Effector memory CD4-positive, alpha-beta T cell (primary cell): ENCODE data around the gene NFIA.

Experiments
- DNase-seq, 3 donors: peaks; one replicate each; pipeline ENCODE4 v3.0.0-alpha.2; 2020
- H3K27ac ChIP-seq: 2 replicates; pipeline ENCODE4 v1.7.0; 2013; ENCODE audit warnings: mild to moderate bottlenecking, low read length, moderate library complexity; ENCODE audit not compliant: insufficient read depth, poor library complexity, severe bottlenecking
- H3K27me3 ChIP-seq: replicated peaks from 2 replicates; pipeline ENCODE4 v1.7.0; 2013; ENCODE audit warnings: mild to moderate bottlenecking, low read length; ENCODE audit not compliant: insufficient read depth, control insufficient read depth, poor library complexity, severe bottlenecking
- H3K36me3 ChIP-seq: 2 replicates; pipeline ENCODE4 v1.7.0; 2013; ENCODE audit warnings: mild to moderate bottlenecking, low read length, moderate library complexity; ENCODE audit not compliant: control insufficient read depth, insufficient read depth
- H3K4me1 ChIP-seq: 2 replicates; pipeline ENCODE4 v1.7.0; 2013; ENCODE audit warnings: low read length, mild to moderate bottlenecking; ENCODE audit not compliant: control insufficient read depth, insufficient read depth, poor library complexity, severe bottlenecking
- H3K4me3 ChIP-seq: 2 replicates; pipeline ENCODE4 v1.7.0; 2013; ENCODE audit warnings: low read length, low read depth, mild to moderate bottlenecking; ENCODE audit not compliant: insufficient read depth, poor library complexity, severe bottlenecking
- H3K9me3 ChIP-seq: 2 replicates; pipeline ENCODE4 v1.7.0; 2013; ENCODE audit warnings: mild to moderate bottlenecking, low read length, moderate library complexity; ENCODE audit not compliant: control insufficient read depth

Gene NFIA

DNA sequence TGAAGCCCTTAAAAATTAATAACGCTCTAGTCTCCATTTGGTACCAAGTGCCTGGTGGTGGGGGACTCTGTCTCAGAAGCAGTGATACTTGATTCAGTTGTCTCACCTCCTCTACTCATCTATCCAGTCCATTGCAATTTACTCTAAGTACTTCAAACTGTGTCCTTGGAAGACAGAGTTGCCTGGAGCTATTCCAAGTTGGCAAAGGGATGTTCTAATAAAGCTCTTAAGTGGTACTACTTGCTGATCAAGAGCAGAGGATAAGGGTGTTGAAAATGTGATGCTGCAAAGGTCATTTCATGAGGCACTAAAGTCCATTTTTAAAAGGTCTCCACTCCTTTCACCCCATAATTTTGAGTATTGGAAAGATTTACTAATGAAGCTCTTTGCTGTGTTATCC lies 142.2 kb downstream of the NFIA start:
- Histone ChIP-seq H3K9me3 (no peaks in the 10 kb centered on the region), H3K27me3 (no peaks in the 10 kb centered on the region), H3K36me3 (no peaks in the 10 kb centered on the region), H3K27ac (no peak overlapping the region), H3K4me3 (no peak overlapping the region), H3K4me1 (no peaks in the 10 kb centered on the region)
- no peak for DNase-seq

DNA sequence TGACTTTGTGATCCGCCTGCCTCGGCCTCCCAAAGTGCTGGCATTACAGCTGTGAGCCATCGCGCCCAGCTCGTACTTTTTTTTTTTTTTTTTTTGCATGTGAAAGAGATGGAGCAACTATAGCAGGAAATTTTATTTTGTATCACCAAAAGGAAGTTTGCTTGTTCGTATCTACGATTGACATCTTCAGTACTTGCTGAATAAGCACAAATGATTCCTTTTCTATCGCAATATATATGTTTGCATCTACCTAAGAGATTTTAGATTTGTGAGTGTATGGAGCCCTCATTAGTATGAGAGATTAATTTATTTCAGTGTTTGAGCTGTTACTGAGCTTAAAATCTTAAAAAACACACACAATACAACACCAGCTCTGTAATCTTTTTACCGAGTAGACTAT lies 143.1 kb downstream of the NFIA start:
- Histone ChIP-seq H3K36me3 (no peaks in the 10 kb centered on the region), H3K9me3 (no peaks in the 10 kb centered on the region), H3K27me3 (no peaks in the 10 kb centered on the region), H3K4me3 (no peak overlapping the region), H3K4me1 (no peaks in the 10 kb centered on the region), H3K27ac (no peak overlapping the region)
- DNase-seq = no peak

DNA sequence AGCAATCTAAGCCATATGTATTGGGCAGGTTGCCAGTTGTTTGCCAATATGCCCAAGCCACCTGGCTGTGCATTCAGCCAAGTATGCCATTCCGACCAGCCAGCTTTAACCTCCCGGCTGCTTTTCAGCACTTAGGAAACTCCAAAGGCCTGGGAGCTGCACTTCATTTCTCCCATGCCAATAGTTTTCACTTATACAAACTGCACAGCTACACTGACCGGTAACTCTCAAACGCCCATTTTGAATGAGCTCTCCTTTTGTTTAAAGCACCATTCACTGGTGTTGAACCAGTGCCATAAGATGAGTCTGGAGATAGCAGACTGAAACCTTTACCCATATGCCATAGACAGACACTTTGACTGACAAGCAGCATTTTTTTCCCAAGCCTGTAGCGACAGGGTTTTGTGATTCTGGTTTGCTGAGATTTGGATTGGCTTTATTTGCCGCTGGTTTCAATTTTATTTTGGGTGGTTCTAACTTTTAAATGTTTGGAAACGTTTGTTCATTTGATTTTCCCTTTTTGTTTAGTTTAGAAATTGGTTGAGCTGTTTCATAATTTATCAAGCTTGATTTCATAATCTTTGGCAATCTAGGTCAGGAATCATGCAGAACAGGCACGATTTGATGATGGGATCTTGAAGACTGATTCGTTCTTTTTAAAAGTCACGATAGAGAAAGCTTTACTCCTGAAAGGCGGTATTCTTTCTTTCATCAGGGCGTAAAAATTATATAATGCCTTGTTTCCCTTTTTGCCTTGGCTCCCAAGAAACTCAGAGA lies 144.6 kb downstream of the NFIA start:
- Histone ChIP-seq H3K27ac (no peak overlapping the region), H3K4me3 (no peak overlapping the region), H3K36me3 (no peaks in the 10 kb centered on the region)

DNA sequence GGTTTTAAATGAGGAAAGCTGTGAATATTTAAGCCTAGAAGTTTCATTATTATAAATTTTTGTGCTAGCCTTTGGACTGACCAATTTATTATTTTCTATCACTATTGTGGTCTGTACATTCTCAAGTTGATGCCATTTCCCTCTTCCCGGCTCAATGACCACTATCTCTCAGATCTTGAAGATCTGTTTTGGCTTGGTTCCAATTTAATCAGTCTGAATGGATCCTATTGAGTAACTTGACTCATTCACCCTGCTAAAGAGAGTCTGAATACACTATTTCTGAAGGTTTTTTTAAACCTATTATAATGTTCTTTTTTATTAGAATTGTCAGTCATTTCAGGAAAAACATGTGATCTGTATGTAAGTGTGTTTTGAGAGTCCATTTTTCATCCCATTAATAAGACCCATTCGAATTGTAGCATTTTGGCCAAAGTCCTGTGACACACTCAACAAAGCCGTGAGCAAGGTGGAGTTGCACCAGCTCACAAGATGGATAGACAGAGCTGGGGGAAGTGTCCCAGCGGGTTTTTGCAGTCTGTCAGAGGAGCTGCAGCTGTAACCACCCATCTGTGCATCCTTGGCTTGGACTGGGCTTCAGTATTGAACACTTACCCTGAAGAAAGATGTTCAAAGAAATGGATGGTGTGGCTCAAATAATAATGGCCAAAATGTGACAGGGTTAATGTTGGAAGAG lies 145.6 kb downstream of the NFIA start:
- DNase-seq = no peak
- no peak overlapping the region for H3K4me3 ChIP-seq
- H3K4me1 ChIP-seq = no peaks in the 10 kb centered on the region
- no peaks in the 10 kb centered on the region for H3K36me3 ChIP-seq
- H3K27ac ChIP-seq = no peak overlapping the region
- no peaks in the 10 kb centered on the region for H3K9me3 ChIP-seq
- H3K27me3 ChIP-seq = no peaks in the 10 kb centered on the region

More for the DNA sequence above, 144.6 kb downstream of the NFIA start:
- no peak for DNase-seq
- Histone ChIP-seq H3K4me1 (no peaks in the 10 kb centered on the region), H3K9me3 (no peaks in the 10 kb centered on the region), H3K27me3 (no peaks in the 10 kb centered on the region)

DNA sequence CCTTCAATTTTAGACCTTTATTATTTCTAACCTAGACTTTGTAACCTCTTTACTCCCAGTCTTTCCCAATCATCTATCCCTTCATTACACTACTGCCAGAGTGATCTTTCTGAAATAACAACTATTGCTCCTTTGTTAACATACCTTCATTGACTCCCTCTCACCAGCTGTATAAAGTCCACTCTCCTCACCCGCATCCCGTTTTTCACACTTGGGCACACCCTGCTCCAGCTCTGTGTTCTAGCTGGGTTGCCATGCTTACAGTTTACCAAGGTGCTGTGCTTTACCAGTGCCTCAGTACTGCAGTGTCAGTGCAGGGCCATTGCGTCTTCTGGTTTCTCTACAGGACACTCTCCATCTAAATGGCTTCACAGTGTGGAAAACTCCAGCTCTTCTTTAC lies 148.2 kb downstream of the NFIA start:
- Histone ChIP-seq H3K4me1 (no peaks in the 10 kb centered on the region), H3K4me3 (no peak overlapping the region), H3K9me3 (no peaks in the 10 kb centered on the region), H3K27ac (no peak overlapping the region), H3K36me3 (no peaks in the 10 kb centered on the region), H3K27me3 (no peaks in the 10 kb centered on the region)
- no peak for DNase-seq

DNA sequence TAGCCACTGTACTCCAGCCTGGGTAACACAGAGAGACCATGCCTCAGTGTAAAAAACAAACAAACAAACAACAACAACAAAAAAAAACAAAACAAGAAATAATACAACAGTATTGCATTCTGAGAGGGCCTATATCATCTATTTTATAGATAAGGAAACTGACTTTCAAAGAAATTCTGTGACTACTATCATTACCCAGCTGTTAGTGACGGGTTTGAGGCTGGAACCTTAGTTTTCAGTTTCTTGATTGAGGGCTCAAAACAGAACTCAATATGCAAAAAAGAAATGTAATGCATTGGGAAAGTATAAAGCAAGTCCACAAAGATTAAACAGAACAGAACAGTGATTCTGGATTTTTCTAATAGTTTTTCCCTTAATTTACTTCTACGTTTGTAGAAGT lies 149.4 kb downstream of the NFIA start:
- H3K4me1 ChIP-seq = no peaks in the 10 kb centered on the region
- H3K27me3 ChIP-seq = no peaks in the 10 kb centered on the region
- H3K9me3 ChIP-seq = no peaks in the 10 kb centered on the region
- H3K27ac ChIP-seq = no peak overlapping the region
- H3K36me3 ChIP-seq = no peaks in the 10 kb centered on the region
- DNase-seq = no peak
- no peak overlapping the region for H3K4me3 ChIP-seq

DNA sequence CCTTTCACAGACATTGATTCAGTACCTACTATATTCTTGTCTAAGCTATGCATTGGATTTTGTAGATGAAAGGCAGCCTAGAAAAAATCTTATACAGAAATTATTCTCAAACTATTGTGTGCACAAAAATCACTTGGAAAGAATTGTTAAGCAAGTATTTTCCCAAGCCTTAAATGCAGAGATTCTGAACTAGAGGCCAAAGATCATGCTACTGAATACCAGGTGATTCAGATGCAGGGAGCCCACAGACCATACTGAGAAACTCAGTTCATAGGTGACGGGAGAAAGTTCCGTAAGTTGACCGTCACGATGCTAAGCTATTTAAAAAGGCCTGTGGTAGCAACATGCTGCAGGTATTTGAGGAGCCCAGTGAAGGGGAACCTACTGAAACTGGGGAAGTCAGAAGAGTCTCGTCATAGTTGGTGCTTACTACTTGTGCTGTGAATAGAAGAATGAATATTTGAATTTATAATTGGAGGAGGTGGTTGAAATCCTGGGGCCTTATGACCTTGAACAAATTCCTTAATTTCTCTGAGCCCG lies 150.8 kb downstream of the NFIA start:
- Histone ChIP-seq H3K4me1 (no peaks in the 10 kb centered on the region), H3K9me3 (no peaks in the 10 kb centered on the region)
- no peak for DNase-seq

DNA sequence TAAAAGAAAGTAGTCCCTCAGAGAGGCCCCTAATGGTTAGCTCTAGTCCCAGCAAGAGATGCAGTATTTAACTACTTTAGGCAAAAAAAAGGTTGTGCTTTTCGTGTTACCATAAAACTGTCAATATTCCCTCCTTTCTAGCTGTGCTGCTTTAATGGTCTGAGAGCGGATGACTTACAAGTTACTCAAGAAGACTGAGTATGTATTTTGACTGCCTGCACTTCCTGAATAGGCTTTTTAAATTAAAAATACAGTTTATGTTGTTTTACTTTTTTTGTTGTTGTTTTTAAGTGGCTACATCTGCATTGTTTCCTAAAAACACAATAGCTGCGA lies 152.2 kb downstream of the NFIA start:
- no peaks in the 10 kb centered on the region for H3K36me3 ChIP-seq
- H3K27ac ChIP-seq = no peak overlapping the region
- no peaks in the 10 kb centered on the region for H3K27me3 ChIP-seq
- no peaks in the 10 kb centered on the region for H3K9me3 ChIP-seq
- no peaks in the 10 kb centered on the region for H3K4me1 ChIP-seq
- DNase-seq = no peak
- no peak overlapping the region for H3K4me3 ChIP-seq

More for the DNA sequence above, 150.8 kb downstream of the NFIA start:
- Histone ChIP-seq H3K27ac (no peak overlapping the region), H3K4me3 (no peak overlapping the region), H3K27me3 (no peaks in the 10 kb centered on the region), H3K36me3 (no peaks in the 10 kb centered on the region)

DNA sequence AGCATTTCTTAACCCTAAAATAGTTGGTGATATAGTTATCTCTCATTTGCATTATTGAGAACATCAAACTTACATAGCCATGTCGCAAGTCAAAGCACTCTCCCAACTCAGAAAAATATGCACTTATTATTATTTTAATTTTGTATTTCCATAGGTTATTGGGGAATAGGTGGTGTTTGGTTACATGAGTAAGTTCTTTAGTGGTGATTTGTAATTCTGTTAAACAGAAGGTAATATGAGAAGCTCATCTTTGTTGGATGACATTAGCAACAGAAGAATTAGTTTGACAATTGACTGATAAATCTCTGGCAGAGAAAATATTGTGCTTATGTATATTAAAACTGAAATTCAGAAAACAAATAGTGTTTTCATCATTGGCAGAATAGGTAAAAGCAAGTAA lies 154.8 kb downstream of the NFIA start:
- H3K27me3 ChIP-seq = no peaks in the 10 kb centered on the region
- H3K4me3 ChIP-seq = no peak overlapping the region
- no peaks in the 10 kb centered on the region for H3K4me1 ChIP-seq
- no peaks in the 10 kb centered on the region for H3K36me3 ChIP-seq
- no peak for DNase-seq
- no peak overlapping the region for H3K27ac ChIP-seq
- no peaks in the 10 kb centered on the region for H3K9me3 ChIP-seq

DNA sequence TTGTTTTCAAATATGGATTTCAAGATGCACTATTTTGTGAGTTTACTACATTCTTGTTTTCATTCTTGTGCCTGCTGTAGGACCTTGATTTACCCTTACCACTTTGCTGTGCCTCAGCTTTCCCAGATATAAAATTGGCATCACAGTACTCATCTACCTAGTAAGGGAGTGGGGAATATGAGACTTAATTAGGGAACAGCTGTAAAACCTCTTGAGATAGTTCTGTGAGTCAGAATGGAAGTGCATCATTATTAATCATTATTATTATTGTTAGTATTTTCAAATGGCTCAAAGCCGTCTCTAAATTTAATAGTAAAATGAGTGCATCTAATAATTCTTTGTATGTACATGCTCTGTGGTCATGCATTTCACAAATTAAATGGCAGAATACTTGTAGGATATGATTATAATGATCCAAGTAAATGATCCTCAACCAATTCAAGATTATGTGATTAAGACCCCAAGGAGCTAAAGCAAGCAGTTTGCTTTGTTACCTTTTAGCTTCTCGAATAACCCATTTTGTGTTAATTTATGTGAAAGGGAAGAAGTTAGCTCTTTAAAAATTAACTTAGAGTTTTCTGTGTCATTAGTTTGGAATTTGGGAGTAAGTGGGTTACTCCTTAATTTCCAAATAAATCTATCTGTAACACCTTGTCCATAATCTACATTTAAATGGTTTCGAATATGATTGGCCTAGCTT lies 155.4 kb downstream of the NFIA start:
- Histone ChIP-seq H3K27ac (no peak overlapping the region), H3K4me1 (no peaks in the 10 kb centered on the region), H3K9me3 (no peaks in the 10 kb centered on the region), H3K36me3 (no peaks in the 10 kb centered on the region), H3K4me3 (no peak overlapping the region), H3K27me3 (no peaks in the 10 kb centered on the region)
- no peak for DNase-seq
